K562 (cell line): ENCODE results near the gene HVCN1. TPM values are rescaled to one million over a fixed set of nuclear protein-coding genes. Genes with fewer than 3 reads are reported as not detected.
A peak's percentile ranks its signal among the peaks of the same experiment; 100 is the strongest.

Experiments
- ATAC-seq: fragments of 200-7000 bp; cut with Tn5 transposase; 3 replicates; pipeline ENCODE4 v1.9.1; 2020; ENCODE audit warnings: moderate library complexity
- BruUV-seq: library from RNA; stranded (reverse); fragments of 400-500 nt; replicated peaks from 2 replicates; lab custom pipeline; 2021; lab: Mats Ljungman, UMichigan
- CTCF ChIA-PET: fragments of 300-600 bp; formaldehyde crosslinking; extraction: SDS; loops from one replicate; lab custom pipeline; 2021; ENCODE audit warnings: low intra/inter-chr PET ratio; lab: Yijun Ruan, JAX
- POLR2A ChIA-PET: fragments of 300-600, 350-650 bp; sonication (Branson Sonifier 250); formaldehyde crosslinking; extraction: SDS; loops from one replicate; lab custom pipeline; 2021; ENCODE audit warnings: antibody characterized with exemption, inconsistent platforms; lab: Yijun Ruan, JAX
- DNase-seq, 4 experiments: peaks; one replicate each; pipeline versions ENCODE4 v3.0.0 to v3.0.0-alpha.2; 2011 to 2018; ENCODE audit warnings: low spot score in 3 of 4, mixed read lengths in 3 of 4; ENCODE audit errors: extremely low read depth in 1 of 4
- FAIRE-seq: peaks from 2 replicates; lab custom pipeline; 2011; peaks lifted over from hg19 to GRCh38; lab: Jason Lieb, UNC
- H2AFZ ChIP-seq: 2 replicates; pipeline ENCODE4 v1.6.0; 2011; ENCODE audit warnings: low read depth, low read length, control low read depth, inconsistent platforms
- H3K27ac ChIP-seq: fragments of 200-600 bp; 3 replicates; pipeline ENCODE4 v1.8.0; 2011; ENCODE audit warnings: low read depth, mild to moderate bottlenecking, control low read depth, inconsistent platforms, low read length, moderate library complexity, mixed read lengths; ENCODE audit errors: extremely low read depth
- H3K27me3 ChIP-seq, 2 experiments: fragments of 300-600 bp in 1 of 2; 2 replicates in 1 of 2; 3 replicates in 1 of 2; pipeline versions ENCODE4 v1.6.0 to v1.8.0; 2011; ENCODE audit warnings: inconsistent platforms in 2 of 2, low read length in 2 of 2, mild to moderate bottlenecking in 1 of 2, mixed read lengths in 1 of 2, moderate library complexity in 1 of 2; ENCODE audit not compliant: control insufficient read depth in 2 of 2, insufficient read depth in 2 of 2
- H3K36me3 ChIP-seq: fragments of 300-600 bp; 3 replicates; pipeline ENCODE4 v1.8.0; 2011; ENCODE audit warnings: mild to moderate bottlenecking, low read length, inconsistent platforms; ENCODE audit not compliant: control insufficient read depth, insufficient read depth
- H3K4me1 ChIP-seq, 2 experiments: fragments of 200-600 bp in 1 of 2; replicated peaks in 1 of 2; 2 replicates in 1 of 2; 3 replicates in 1 of 2; pipeline versions ENCODE4 v1.5.1 to v1.8.0; 2011; ENCODE audit warnings: inconsistent platforms in 2 of 2, low read length in 2 of 2, mild to moderate bottlenecking in 1 of 2, mixed read lengths in 1 of 2, moderate library complexity in 1 of 2; ENCODE audit not compliant: control insufficient read depth in 2 of 2, insufficient read depth in 2 of 2
- H3K4me2 ChIP-seq: 2 replicates; pipeline ENCODE4 v1.6.1; 2011; ENCODE audit warnings: low read length, control low read depth, inconsistent platforms, mixed read lengths; ENCODE audit not compliant: insufficient read depth
- H3K4me3 ChIP-seq: fragments of 200-600 bp; sonication (generic), shearing (Covaris generic); 2 replicates; pipeline ENCODE4 v1.5.1; 2016; ENCODE audit warnings: control low read depth, inconsistent platforms
- H3K79me2 ChIP-seq: fragments of 200-600 bp; 3 replicates; pipeline ENCODE4 v1.8.0; 2011; ENCODE audit warnings: low read length, inconsistent platforms; ENCODE audit not compliant: control insufficient read depth, insufficient read depth
- H3K9ac ChIP-seq, 2 experiments: 2 replicates each; pipeline versions ENCODE4 v1.6.0 to v1.6.1; 2011; ENCODE audit warnings: low read depth in 2 of 2, low read length in 2 of 2, control low read depth in 1 of 2, inconsistent platforms in 1 of 2, mild to moderate bottlenecking in 1 of 2, mixed read lengths in 1 of 2; ENCODE audit not compliant: insufficient read depth in 1 of 2
- H3K9me1 ChIP-seq: one replicate; pipeline ENCODE4 v1.6.0; 2011; ENCODE audit warnings: inconsistent platforms, mild to moderate bottlenecking, low read length, moderate library complexity; ENCODE audit not compliant: control insufficient read depth, insufficient read depth
- H3K9me3 ChIP-seq: replicated peaks from 2 replicates; pipeline ENCODE4 v1.5.1; 2011; ENCODE audit warnings: low read depth, low read length, inconsistent platforms; ENCODE audit not compliant: control insufficient read depth, insufficient read depth
- H4K20me1 ChIP-seq: replicated peaks from 2 replicates; pipeline ENCODE4 v1.6.1; 2011; ENCODE audit warnings: low read length, inconsistent platforms, mixed read lengths; ENCODE audit not compliant: control insufficient read depth, insufficient read depth
- CREB1 ChIP-seq, 2 experiments: sonication (generic) in 1 of 2; formaldehyde crosslinking in 1 of 2; IDR thresholded peaks; 2 replicates each; pipeline versions ENCODE4 v1.6.1 to v1.8.0; 2012 to 2022; ENCODE audit warnings: inconsistent platforms in 1 of 2, mild to moderate bottlenecking in 1 of 2, missing genetic modification reagents in 1 of 2, moderate library complexity in 1 of 2
- MLLT1 ChIP-seq, 2 experiments: fragments of 450-650 bp; IDR thresholded peaks; 2 replicates each; pipeline ENCODE4 v1.6.1; 2016
- YBX1 ChIP-seq: fragments of 450-650 bp; IDR thresholded peaks from 2 replicates; pipeline ENCODE4 v1.7.1; 2016; ENCODE audit warnings: mild to moderate bottlenecking
- ZNF121 ChIP-seq: sonication (generic); formaldehyde crosslinking; conservative IDR thresholded peaks from 2 replicates; pipeline ENCODE4 v1.8.0; 2022; ENCODE audit warnings: missing genetic modification reagents
- WGBS: fragments of 100-300 bp; shearing (Covaris generic); methylation state at CpG from one replicate; pipeline ENCODE4 v1.1.6; 2016; ENCODE audit warnings: low coverage, mixed read lengths; ENCODE audit not compliant: insufficient coverage; ENCODE audit errors: missing lambda C conversion rate; 5-methylcytosine and 5-hydroxymethylcytosine counted together
- in situ Hi-C: fragments of 300-500 bp; cut with MboI; formaldehyde crosslinking; loops from 4 replicates; pipeline ENCODE4 v1.15.0; 2018; ENCODE audit warnings: inconsistent platforms, mixed read lengths
- intact Hi-C: fragments of 100-400 bp; cut with micrococcal nuclease; formaldehyde crosslinking; loops from 2 replicates; pipeline ENCODE4 v1.14.2; 2022
- polyA plus RNA-seq, 8 experiments: library from polyadenylated mRNA; depleted of rRNA in 4 of 8; stranded (reverse) in 5 of 8; unstranded in 3 of 8; fragments of >200 nt; fragmentation: Nextera tagmentation in 2 of 8; fragmentation: Illumina TruSeq in 1 of 8; extraction: Ambion mirVana in 2 of 8; extraction: Trizol in 1 of 8; gene quantifications; 2 replicates each; pipeline versions ENCODE4 v1.2.1 to v1.2.3, GENCODE V29; 2011 to 2014; ENCODE audit warnings: inconsistent platforms in 1 of 8, missing spikeins in 1 of 8
- total RNA-seq, 7 experiments: library from RNA; depleted of rRNA in 6 of 7; stranded (reverse); fragments of >200 nt in 6 of 7; fragmentation: Illumina TruSeq in 2 of 7; extraction: Trizol in 2 of 7; gene quantifications; 2 replicates each; pipeline versions ENCODE4 v1.2.1 to v1.2.3, GENCODE V29; 2011 to 2021; ENCODE audit warnings: low replicate concordance in 1 of 7
- TF ChIP-seq, protein P1 (sequence below): sonication (generic); formaldehyde crosslinking; IDR thresholded peaks from 2 replicates; pipeline ENCODE4 v1.8.1; 2023; ENCODE audit warnings: mild to moderate bottlenecking, missing genetic modification reagents

The HVCN1 gene
- total and polyA plus RNA-seq, 9 of the 15 experiments (the other 6 are each of a cell fraction or from before 2014, with no cell fraction given): 0.21 to 1.4 (median 0.74) TPM

DNA sequence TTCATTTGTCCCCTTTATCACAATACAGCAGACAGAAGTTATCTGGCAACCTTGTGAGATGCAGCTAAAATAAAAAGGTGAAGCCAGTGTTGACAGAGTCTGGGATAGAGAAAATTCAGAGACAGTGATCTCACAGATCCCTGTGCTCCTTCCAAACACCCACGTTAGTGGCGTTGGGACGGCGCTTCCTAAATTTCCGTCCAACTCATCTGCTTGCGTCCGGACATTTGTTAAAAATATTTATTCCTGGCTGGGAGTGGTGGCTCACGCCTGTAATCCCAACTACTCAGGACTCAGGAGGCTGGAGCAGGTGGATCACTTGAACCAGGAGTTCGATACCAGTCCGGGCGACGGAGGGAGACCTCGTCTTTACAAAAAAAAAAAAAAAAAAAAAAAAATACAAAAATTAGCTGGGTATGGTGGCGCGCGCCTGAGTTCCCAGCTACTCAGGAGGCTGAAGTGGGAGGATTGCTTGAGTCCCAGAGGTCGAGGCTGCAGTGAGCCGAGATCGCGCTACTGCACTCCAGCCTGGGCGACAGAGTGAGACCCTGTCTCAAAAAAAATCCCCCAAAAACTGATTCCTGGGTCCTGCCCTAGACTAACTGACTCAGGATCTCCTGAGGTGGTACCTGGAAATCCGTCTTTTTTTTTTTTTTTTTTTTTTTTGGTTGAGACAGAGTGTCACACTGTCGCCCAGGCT, 75.7 kb downstream of the HVCN1 start:
- peak overlapping the region; percentile 49 for H3K4me3 ChIP-seq
- H3K9ac ChIP-seq: peak overlapping the region; percentile 51 to 90
- ChIA-PET POLR2A (interaction anchor here (0.5 to 1.8 kb wide), 4 partner anchors 10 to 145 kb away, joined by 3 to 8 read pairs (median 3); partner anchors contain the start of genes FAM216A and GPN3), CTCF (interaction anchor here (1.1 kb wide), 1 partner anchor 13 kb away, joined by 3 read pairs; no protein-coding TSS in a partner anchor)
- TF ChIP-seq MLLT1 (IDR thresholded peaks at IDR 0.05) (0 out of 4 replicates have a peak, but pooled peaks of 1 of the 2 experiments have one; percentile 13), YBX1 (no peak), CREB1 (IDR thresholded peaks at IDR 0.05) (no peak), CREB1 (CRISPR knock-in tag; IDR thresholded peaks at IDR 0.05) (no peak), ZNF121 (CRISPR knock-in tag) (peak; percentile 76)
- TF ChIP-seq, protein P1, sequence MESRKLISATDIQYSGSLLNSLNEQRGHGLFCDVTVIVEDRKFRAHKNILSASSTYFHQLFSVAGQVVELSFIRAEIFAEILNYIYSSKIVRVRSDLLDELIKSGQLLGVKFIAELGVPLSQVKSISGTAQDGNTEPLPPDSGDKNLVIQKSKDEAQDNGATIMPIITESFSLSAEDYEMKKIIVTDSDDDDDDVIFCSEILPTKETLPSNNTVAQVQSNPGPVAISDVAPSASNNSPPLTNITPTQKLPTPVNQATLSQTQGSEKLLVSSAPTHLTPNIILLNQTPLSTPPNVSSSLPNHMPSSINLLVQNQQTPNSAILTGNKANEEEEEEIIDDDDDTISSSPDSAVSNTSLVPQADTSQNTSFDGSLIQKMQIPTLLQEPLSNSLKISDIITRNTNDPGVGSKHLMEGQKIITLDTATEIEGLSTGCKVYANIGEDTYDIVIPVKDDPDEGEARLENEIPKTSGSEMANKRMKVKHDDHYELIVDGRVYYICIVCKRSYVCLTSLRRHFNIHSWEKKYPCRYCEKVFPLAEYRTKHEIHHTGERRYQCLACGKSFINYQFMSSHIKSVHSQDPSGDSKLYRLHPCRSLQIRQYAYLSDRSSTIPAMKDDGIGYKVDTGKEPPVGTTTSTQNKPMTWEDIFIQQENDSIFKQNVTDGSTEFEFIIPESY (CRISPR knock-in tag): peak; percentile 91
- H3K9me1 ChIP-seq: no peaks in the 10 kb centered on the region
- H2AFZ ChIP-seq: peak overlapping the region; percentile 92
- 77% methylated on average over 14 of the region's 23 CpGs for WGBS
- TSS peak; percentile 86 for BruUV-seq
- H3K79me2 ChIP-seq: no peaks in the 10 kb centered on the region
- intact Hi-C loops: no loop called here
- no peaks in the 10 kb centered on the region for H4K20me1 ChIP-seq
- peak overlapping the region; percentile 80 for H3K4me2 ChIP-seq
- ATAC-seq (no peak), DNase-seq (no peak), FAIRE-seq (peak; percentile 6)
- no peaks in the 10 kb centered on the region for H3K36me3 ChIP-seq
- in situ Hi-C loops: loop anchor here (10.0 kb wide), 1 partner anchor 212 kb away; no protein-coding TSS in a partner anchor
- no peaks in the 10 kb centered on the region for H3K27me3 ChIP-seq
- H3K27ac ChIP-seq: peak overlapping the region; percentile 11; the same call in 2 of the 3 replicates
- H3K4me1 ChIP-seq: peaks cover 3 to 14% of the 10 kb centered on the region in 2 experiments; a peak in 4 of 5 replicates
- H3K9me3 ChIP-seq: no peaks in the 10 kb centered on the region
